Left kidney (tissue), 2 donors: ENCODE measurements around the gene PPAT. TPM values are rescaled to one million over a fixed set of nuclear protein-coding genes. Genes with fewer than 3 reads are reported as not detected.
"Not testable (repeated sequence)": the region's sequence is repeated elsewhere in the genome, so short reads cannot be mapped to it uniquely, and the experiment has no call there.

Experiments
- DNase-seq: peaks from one replicate; pipeline ENCODE4 v3.0.0-alpha.2; 2013
- polyA plus RNA-seq: library from polyadenylated mRNA; unstranded; fragments of 120-200 nt; gene quantifications from one replicate; pipeline ENCODE4 v1.2.1, GENCODE V29; 2013; ENCODE audit not compliant: insufficient read length

PPAT gene
- polyA plus RNA-seq, 1 donor = 29.0 TPM

DNA sequence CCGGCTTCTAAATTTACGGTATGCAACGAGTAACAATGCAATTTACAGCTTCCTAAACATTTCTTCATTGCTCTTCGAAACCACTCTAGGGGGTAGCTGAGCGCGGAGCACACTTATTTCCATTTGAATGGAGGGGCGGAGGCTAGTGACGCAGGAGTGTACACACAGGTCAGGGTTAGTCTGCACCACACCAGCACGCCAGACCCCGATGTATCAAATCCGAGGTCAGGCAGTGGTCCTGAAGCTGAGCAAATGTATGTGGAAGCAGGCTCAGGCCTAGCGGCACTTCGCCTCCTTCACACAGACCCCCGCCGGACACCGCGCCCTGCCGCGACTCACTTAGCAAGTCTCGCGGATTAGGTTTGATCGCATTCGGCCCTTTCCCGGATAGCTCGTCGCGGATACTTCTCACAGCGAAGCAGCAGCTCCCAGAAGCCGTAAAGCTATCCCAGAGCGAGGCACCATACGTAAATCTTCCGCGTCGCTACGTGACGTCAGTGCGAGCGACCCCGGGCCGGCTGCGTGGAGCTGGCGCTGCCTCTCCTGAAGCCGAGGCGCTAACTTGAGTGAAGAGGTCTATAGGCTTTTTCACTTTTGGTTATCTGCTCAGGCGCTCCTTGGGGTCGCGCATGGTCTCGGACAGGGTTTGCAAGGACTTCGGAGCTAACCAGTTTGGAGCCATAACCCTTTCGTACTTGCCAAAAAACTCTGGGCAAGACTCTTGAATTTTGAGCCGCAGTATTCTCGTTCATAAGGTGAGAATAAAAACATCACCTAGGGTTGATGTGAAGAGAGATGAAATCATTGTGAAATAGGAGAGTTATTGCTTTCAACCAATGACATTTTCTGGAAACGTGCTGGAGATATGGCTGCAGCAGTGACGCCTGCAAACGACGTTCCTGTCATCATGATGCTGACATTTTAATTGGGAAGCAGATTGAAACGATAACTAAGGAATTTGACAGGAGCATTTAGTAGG, 48.1 kb downstream of the PPAT start, which contains the start of gene AASDH:
Gene AASDH, minus strand, starts transcription at position 469 of the 979 bp plus-strand sequence. CDS start 3,192 bp downstream, outside the sequence.
- peak; percentile 94 for DNase-seq

DNA sequence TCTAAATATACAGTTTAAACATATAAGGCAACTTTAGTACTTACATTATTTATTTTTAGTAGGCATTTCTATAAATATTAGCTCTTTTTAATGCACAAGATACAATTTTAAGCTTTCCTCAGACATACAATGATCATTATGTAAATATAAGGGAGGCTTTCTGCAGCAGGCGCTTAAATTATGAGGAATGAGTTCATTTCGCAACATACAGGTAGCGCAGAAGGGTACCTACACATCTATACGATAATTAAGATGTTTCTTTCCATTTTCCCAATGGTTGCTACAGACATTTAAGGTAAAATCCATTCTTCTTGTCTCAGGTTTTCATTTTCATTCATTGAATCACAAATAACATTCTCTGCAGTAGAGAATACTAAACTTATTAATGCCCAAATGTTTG, 49.3 kb downstream of the PPAT start:
- no peak for DNase-seq

DNA sequence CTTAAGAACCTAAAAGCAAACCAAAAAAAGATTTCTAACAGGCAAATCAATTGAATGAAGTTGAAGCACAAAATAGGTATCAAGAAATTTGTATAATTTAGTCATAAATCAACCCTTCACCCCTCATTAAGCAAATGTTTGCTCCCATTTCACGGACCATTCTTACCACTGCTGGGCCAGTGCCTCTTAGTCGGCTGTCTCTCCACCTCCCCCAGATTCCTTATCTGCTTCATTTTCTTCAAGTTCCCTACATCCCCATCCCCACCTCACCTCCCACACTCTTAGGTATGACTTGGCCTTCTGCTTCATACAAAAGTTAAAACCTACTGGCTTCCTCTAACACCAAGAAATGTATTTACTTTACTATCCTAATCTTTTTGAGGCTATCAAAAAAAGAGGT, 60.0 kb downstream of the PPAT start:
- no peak for DNase-seq

DNA sequence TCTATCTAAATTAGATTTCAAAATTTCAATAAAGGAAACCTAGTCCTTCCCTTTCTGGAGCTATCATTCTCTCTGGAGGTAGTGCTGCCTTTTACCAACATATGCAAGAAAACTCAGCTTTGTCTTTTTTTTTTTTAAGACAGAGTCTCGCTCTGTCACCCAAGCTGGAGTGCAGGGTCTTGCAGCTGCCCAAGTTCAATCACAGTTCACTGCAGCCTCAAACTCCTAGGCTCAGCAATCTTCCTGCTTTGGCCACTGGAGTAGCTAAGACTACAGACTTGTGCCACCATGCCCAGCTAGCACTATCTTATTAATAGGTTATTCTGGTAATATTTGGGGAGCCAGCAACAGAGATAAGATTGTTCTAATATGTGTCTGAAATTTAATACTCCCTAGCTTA, 60.5 kb downstream of the PPAT start:
- no peak for DNase-seq

DNA sequence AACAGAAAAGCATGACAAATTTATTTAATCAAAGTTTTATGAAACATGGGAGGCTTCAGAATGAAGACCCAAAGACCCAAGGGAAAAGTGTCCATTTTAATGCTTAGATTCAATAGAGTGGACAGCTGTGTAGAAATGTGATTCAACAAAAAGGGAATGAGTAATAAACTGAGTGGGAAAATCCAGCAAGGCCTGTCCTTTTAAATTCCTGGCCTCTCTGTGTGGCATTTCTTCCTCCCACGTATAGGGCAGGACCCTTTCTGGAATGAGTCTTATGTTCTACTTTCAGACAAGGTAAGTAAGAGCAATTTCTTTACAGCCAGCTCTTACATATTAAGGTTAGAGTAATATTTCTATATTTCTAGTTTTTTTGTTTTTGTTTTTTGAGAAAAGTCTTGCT, 62.6 kb downstream of the PPAT start:
- no peak for DNase-seq

DNA sequence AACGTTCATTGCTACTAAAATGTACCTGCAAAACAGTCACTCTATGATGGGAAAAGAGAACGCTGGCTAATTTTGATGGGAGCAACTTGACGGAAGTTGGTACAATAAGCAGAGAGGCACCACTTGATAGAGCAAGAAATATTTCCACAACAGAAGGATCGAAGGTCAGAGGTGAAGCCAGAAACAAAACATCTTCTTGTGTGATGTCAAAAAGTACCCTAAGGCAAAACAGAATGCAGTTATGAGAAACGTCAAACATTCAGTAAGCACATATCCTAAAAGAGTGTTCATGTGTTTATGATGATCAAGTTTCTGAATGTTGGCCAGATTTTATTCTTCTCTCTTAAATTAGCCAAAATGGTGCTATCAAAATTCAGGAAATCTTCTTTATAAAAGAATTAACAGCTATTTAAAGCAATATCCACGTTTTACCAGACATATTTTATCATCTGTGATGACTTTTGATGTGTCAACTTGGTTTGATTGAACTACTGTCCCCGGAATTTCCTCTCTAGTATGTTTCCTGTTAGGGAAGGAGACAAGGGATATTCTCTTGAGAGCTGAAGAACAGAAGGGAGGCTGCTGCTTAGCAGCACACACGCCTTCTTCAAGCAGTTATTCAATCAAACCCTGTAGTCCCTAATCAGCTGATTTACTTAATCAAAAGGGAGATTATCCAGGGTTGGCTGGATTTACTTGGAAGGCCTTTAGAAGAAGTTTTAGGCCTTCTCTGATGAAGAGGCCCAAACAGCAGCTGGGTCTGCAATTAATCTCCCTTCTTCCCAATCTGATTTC, 63.8 kb downstream of the PPAT start:
- DNase-seq = no peak

DNA sequence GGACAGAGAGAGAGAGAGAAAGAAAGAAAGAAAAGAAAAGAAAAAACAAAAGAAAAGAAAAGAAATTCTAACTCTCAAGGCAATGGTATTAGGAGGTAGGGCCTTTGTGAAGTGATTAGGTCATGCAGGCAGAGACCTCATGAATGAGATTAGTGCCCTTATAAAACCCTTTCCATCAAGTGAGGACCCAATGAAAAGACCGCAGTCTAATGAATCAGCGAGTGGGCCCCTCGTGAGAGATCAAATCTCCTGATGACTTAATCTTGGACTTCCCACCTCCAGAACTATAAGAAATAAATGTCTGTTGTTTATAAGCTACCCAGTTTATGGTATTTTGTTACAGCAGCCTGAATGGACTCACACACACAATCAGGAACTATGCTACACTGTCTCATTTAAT, 65.0 kb downstream of the PPAT start:
- DNase-seq = no peak

DNA sequence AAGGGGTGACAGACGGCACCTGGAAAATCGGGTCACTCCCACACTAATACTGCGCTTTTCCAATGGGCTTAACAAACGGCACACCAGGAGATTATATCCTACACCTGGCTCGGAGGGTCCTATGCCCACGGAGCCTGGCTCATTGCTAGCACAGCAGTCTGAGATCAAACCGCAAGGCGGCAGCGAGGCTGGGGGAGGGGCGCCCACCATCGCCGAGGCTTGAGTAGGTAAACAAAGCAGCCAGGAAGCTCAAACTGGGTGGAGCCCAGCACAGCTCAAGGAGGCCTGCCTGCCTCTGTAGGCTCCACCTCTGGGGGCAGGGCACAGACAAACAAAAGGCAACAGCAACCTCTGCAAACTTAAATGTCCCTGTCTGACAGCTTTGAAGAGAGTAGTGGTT, 72.4 kb downstream of the PPAT start:
- DNase-seq = not testable (repeated sequence)

DNA sequence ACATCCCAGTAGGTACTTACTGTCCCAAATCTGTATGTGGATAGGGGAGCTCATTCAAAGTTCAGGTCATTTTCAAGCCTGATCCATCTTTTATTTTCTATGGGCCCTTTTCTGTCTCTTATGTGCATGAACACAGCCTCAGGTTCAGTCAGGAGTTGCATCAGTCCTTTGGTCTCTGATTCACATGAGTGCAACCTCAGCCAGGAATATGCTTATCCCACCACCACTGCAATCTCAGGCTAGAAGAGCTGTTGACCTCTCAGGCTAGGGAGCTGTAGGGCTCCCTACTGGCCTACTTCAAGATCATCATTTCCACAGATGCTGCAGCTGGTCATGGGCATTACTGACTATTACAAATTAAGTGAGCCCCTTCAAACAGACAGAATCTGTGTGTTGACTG, 75.3 kb downstream of the PPAT start:
- no peak for DNase-seq

DNA sequence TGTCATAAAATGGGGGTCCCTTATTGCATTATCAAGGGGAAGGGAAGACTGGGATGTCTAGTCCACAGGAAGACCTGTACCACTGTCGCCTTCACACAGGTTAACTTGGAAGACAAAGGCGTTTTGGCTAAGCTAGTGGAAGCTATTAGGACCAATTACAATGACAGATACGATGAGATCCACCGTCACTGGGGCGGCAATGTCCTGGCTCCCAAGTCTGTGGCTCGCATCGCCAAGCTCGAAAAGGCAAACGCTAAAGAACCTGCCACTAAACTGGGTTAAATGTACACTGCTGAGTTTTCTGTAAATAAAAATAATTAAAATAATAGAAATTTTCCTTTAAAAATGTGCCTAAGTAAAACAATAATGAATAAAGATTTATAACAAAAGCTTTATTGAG, 78.8 kb downstream of the PPAT start:
- DNase-seq = no peak

DNA sequence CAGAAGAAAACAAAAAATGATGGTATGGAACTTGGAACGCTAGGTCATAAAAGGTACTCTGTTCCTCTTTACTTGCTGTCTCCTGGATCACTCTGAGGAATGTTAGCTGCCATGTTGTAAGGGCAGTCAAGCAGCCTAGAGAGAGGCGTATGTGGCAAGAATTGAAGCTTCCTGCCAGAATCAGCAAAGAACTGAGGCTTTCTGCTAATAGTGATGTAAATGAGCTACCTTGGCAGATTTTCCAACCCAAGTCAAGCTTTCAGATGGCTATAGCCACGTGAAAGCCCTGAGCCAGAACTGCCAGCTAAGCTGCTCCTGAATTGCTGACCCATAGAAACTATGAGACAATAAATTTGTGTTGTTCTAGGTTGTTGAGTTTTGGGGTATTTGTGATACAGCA, 86.8 kb downstream of the PPAT start:
- DNase-seq = no peak

DNA sequence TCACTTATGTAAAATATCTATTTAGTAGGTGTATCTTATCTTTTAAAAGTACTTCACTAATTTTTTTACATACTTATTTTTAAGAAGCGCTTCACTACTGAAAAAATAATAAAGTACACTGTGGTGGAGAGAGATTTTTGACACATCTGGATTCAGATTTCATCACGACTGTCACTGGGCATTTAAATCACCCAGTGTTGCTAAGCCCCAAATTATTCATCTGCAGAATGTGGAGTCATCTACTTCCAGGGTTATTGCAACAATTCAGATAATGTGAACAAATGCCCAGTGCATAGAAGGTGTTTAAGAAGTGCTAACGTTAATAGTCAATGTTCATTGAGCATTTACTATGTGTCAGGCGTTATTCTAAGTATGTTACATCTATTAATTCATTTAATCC, 90.0 kb downstream of the PPAT start:
- DNase-seq = no peak

Other genes starting within 250 kb of the PPAT start
- 32.1 TPM for gene AASDH, start 48.1 kb downstream of the PPAT start, polyA plus RNA-seq
- 138 TPM for gene PAICS, start 645 bp upstream of the PPAT start, polyA plus RNA-seq
- 155 TPM for gene SRP72, start 32.0 kb upstream of the PPAT start, polyA plus RNA-seq
- gene ARL9, start 70.2 kb upstream of the PPAT start, polyA plus RNA-seq = 0.45 TPM
- gene HOPX, start 245.7 kb upstream of the PPAT start, polyA plus RNA-seq = 12.4 TPM